ENCODE data around the gene MORN5.

- TF ChIP-seq POLR2A (IDR thresholded peaks at IDR 0.05; ENCODE audit: low read depth, low read length) (no peak), POLR2AphosphoS5 (IDR thresholded peaks at IDR 0.05; ENCODE audit: low read depth, low read length) (no peak), TAF1 (IDR thresholded peaks at IDR 0.05; ENCODE audit: low read depth, low read length) (no peak), POU2F2 (IDR thresholded peaks at IDR 0.05; ENCODE audit: low read depth, low read length) (no peak)
These were observed 58.6 kb downstream of the MORN5 start for GRCh38 chr9:122218071-122218934.

All from GM12891 (cell line).